ENCODE data around the gene HOXD10. TPM values are rescaled to one million over a fixed set of nuclear protein-coding genes. Genes with fewer than 3 reads are reported as not detected.
A peak's percentile ranks its signal among the peaks of the same experiment; 100 is the strongest.

Gene HOXD10
- total and polyA plus RNA-seq, 12 donors, result not detected

GRCh38 chr2:176083796-176084261, 32.7 kb upstream of the HOXD10 start, which contains the start of gene EVX2:
Gene EVX2, minus strand, starts transcription at chr2:176083962. Its CDS starts 186 bp downstream, at chr2:176083776.
- no peak within 1 kb of the TSS for H3K27ac ChIP-seq
- ATAC-seq (no peak), DNase-seq (no peak)
- peaks cover 0 to 3% (median 0%) of the 10 kb centered on the region in 9 donors for H3K36me3 ChIP-seq
- peaks cover 78 to 100% (median 98%) of the 10 kb centered on the region in 7 donors for H3K27me3 ChIP-seq
- H3K4me3 ChIP-seq, result no peak within 1 kb of the TSS
- no peak for TF ChIP-seq CTCF (IDR thresholded peaks at IDR 0.05)
- peaks cover 0 to 75% (median 31%) of the 10 kb centered on the region in 9 donors for H3K4me1 ChIP-seq
- 7 to 10% methylated on average over 27 of the region's 27 CpGs for WGBS, 2 donors
- intact Hi-C loops (cut with DNase I), result loop anchor here in 1 of 10 donors (5.0 kb wide), 1 partner anchor 402 kb away; no protein-coding TSS in a partner anchor
- H3K9me3 ChIP-seq, result peaks cover 0 to 11% (median 0%) of the 10 kb centered on the region in 11 donors

- H3K9me3 ChIP-seq, result peaks cover 0 to 11% (median 0%) of the 10 kb centered on the region in 11 donors
- no peak overlapping the region for H3K4me3 ChIP-seq
- ATAC-seq (no peak), DNase-seq (no peak)
- TF ChIP-seq CTCF (IDR thresholded peaks at IDR 0.05), result no peak
- H3K4me1 ChIP-seq, result peaks cover 0 to 66% (median 31%) of the 10 kb centered on the region in 9 donors
- peaks cover 75 to 100% (median 98%) of the 10 kb centered on the region in 7 donors for H3K27me3 ChIP-seq
- peaks cover 0 to 3% (median 0%) of the 10 kb centered on the region in 9 donors for H3K36me3 ChIP-seq
- intact Hi-C loops (cut with DNase I), result loop anchor here in 9 of 10 donors (5.0 kb wide), 5 partner anchors 397 to 772 kb away; no protein-coding TSS in a partner anchor
- no peak overlapping the region for H3K27ac ChIP-seq
- WGBS, 2 donors, result 5% methylated on average over 26 of the region's 26 CpGs
These were observed 31.9 kb upstream of the HOXD10 start for GRCh38 chr2:176084611-176085119.

GRCh38 chr2:176085120-176085788, 31.3 kb upstream of the HOXD10 start:
- Histone ChIP-seq H3K36me3 (peaks cover 0 to 3% (median 0%) of the 10 kb centered on the region in 9 donors), H3K4me1 (peaks cover 0 to 63% (median 31%) of the 10 kb centered on the region in 9 donors), H3K27ac (no peak overlapping the region), H3K27me3 (peaks cover 77 to 100% (median 100%) of the 10 kb centered on the region in 7 donors), H3K9me3 (peaks cover 0 to 11% (median 0%) of the 10 kb centered on the region in 11 donors), H3K4me3 (peak overlapping the region in 1 of 10 donors; percentile 15)
- 5% methylated on average over 40 of the region's 40 CpGs for WGBS, 2 donors
- intact Hi-C loops (cut with DNase I), result loop anchor here in 8 of 10 donors (5.0 kb wide), 4 partner anchors 398 to 773 kb away; no protein-coding TSS in a partner anchor
- no peak for TF ChIP-seq CTCF (IDR thresholded peaks at IDR 0.05)
- ATAC-seq (no peak), DNase-seq (no peak)

Data from heart right ventricle (tissue), 16 donors.